SH-SY5Y (cell line): ENCODE results near the gene LMCD1.

Experiments
- GATA2 ChIP-seq: IDR thresholded peaks from 2 replicates; pipeline ENCODE4 v1.6.1; 2011; ENCODE audit warnings: mild to moderate bottlenecking, low read depth, low read length
- GATA3 ChIP-seq: IDR thresholded peaks from 2 replicates; pipeline ENCODE4 v1.6.1; 2011; ENCODE audit warnings: low read depth, mild to moderate bottlenecking, low read length, moderate library complexity

DNA sequence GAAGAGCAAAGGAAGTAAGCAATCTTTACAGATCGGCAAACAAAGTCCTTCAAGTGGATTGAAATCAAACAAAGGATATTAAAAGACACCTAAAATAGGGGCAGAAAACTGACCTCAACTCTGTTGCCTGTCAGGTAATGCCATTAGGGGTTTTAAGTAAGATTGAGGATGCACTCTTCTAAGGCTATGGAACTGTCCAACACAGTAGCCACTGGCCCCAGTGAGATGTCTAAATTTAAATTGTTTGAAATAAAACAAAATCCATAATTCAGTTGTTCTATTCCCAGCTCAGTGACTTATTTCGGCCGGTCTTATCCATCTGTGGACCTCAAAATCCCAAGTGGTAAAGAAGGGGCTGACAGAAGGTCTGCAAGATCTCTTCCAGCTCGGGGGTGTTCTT lies 49.5 kb upstream of the LMCD1 start:
- no peak for TF ChIP-seq GATA2
- no peak for TF ChIP-seq GATA3
